T47D (cell line): ENCODE data around the gene CYTIP.

ENCODE experiments used
- DNase-seq, 2 experiments: peaks; one replicate each; pipeline versions ENCODE4 v3.0.0 to v3.0.0-alpha.2; 2011 to 2012; ENCODE audit warnings: low read depth in 1 of 2, low spot score in 1 of 2
- JUND ChIP-seq: IDR thresholded peaks from 2 replicates; pipeline ENCODE4 v1.6.1; 2012; ENCODE audit warnings: low read depth
- in situ Hi-C: cut with HindIII; loops from 2 replicates; pipeline ENCODE4 v1.10.0; 2016; ENCODE audit warnings: low sequenced_read_pairs, low pct_unique_long_range_greater_than_20kb

CYTIP gene

GRCh38 chr2:157443795-157444640, at the start of gene CYTIP:
Gene CYTIP (minus strand): TSS chr2:157444089. CDS start chr2:157444020, 69 bp downstream.
- DNase-seq: no peak

GRCh38 chr2:157492189-157492773, 48.4 kb upstream of the CYTIP start:
- in situ Hi-C loops: no loop called here
- no peak for TF ChIP-seq JUND
- DNase-seq: peak; percentile 16 to 67

More at GRCh38 chr2:157443795-157444640, at the start of gene CYTIP:
- in situ Hi-C loops: no loop called here
- no peak for TF ChIP-seq JUND

- in situ Hi-C loops: no loop called here
- no peak for DNase-seq
Observed at GRCh38 chr2:157489983-157490382, 46.1 kb upstream of the CYTIP start.

GRCh38 chr2:157488877-157489276, 45.0 kb upstream of the CYTIP start:
- TF ChIP-seq JUND: no peak
- DNase-seq: peak in 1 of 2 experiments; percentile 65
- in situ Hi-C loops: no loop called here

More at GRCh38 chr2:157489983-157490382, 46.1 kb upstream of the CYTIP start:
- TF ChIP-seq JUND: no peak

- in situ Hi-C loops: no loop called here
- TF ChIP-seq JUND: no peak
- DNase-seq: no peak
Observed at GRCh38 chr2:157487747-157488146, 43.9 kb upstream of the CYTIP start.

GRCh38 chr2:157487271-157487610, 43.4 kb upstream of the CYTIP start:
- in situ Hi-C loops: no loop called here
- TF ChIP-seq JUND: no peak
- no peak for DNase-seq

GRCh38 chr2:157486596-157487270, 42.8 kb upstream of the CYTIP start:
- DNase-seq: no peak
- in situ Hi-C loops: no loop called here
- TF ChIP-seq JUND: no peak

- no peak for TF ChIP-seq JUND
- in situ Hi-C loops: no loop called here
- DNase-seq: no peak
Observed at GRCh38 chr2:157480182-157480961, 36.5 kb upstream of the CYTIP start.

GRCh38 chr2:157479081-157480027, 35.5 kb upstream of the CYTIP start:
- TF ChIP-seq JUND: no peak
- DNase-seq: no peak
- in situ Hi-C loops: no loop called here

- in situ Hi-C loops: no loop called here
- no peak for TF ChIP-seq JUND
- no peak for DNase-seq
Observed at GRCh38 chr2:157477919-157478318, 34.0 kb upstream of the CYTIP start.

- in situ Hi-C loops: no loop called here
Observed at GRCh38 chr2:157476953-157477709, 33.2 kb upstream of the CYTIP start.

More at GRCh38 chr2:157476953-157477709, 33.2 kb upstream of the CYTIP start:
- TF ChIP-seq JUND: no peak
- no peak for DNase-seq
